Caki2 (cell line): Measurements from ENCODE around the gene CADM1. TPM values are rescaled to one million over a fixed set of nuclear protein-coding genes. Genes with fewer than 3 reads are reported as not detected.
"Not testable (repeated sequence)": the region's sequence is repeated elsewhere in the genome, so short reads cannot be mapped to it uniquely, and the experiment has no call there.

Experiments used
- DNase-seq: peaks from one replicate; pipeline ENCODE4 v3.0.0-alpha.2; 2015; ENCODE audit warnings: low read depth
- in situ Hi-C: cut with HindIII; loops from 2 replicates; pipeline ENCODE4 v1.10.0; 2016; ENCODE audit warnings: low sequenced_read_pairs, low pct_unique_long_range_greater_than_20kb, mixed read lengths
- total RNA-seq: library from RNA; depleted of rRNA; stranded (reverse); fragments of >200 nt; shearing (Covaris generic); gene quantifications from 2 replicates; pipeline ENCODE4 v1.2.3, GENCODE V29; 2014; ENCODE audit warnings: low replicate concordance

The CADM1 gene
- total RNA-seq, 1 experiment from 2014 or later, result 28.2 TPM

DNA sequence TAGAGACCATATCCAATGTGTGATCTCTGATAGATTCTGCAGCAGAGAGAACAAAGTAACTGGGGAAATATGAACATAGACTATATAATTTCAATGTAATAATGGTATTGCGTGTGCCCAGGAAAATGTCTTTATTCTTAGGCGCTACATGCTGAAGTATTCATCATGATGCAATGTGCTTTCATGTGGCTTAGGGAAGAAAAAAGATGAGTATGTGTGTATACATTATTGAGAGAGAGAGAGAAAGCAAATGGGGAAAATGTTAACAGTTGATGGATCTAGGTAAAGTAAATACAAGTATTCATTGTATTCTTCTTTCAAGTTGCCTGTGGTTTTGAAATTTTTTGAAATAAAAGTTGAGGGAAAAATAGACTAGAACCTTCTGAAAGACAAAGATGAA, 10.3 kb downstream of the CADM1 start:
- DNase-seq, result no peak
- in situ Hi-C loops, result no loop called here

DNA sequence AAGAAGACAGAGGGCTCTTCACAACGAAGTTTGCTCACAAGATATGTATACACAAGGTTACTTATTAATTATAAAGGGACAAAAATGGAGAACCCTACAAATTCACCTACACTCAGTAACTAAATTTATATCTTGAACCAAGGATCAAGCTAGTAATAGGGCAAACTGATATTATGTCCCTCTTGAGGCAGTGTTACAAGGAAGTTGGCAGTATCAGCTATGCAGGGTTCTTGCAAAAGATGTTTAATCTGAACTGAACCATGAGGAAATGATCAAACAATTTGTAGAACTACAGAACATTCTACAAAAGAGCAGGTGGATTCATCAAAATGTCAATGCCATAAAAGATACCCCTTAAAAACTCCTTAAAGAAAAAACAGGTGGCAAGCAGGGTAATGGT, 10.7 kb downstream of the CADM1 start:
- in situ Hi-C loops, result no loop called here
- DNase-seq, result no peak

DNA sequence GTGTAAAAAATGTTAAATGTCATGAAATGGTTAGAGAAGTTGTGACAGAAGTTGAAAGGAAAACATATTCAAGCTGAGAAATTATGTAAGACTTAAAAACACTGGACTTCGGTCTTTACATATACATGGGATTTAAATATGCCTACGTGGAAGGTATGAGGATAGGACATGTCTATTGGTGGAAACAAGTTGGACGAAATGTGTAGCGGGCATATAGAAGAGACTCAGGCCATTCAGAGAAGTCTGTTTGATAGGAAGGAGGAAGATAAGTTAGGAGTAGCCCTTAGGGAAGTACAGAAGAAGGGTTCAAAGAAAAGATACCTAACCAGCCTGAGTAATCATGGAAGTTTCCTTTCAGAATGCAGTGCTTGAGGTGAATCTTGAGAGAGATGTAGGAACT, 14.7 kb downstream of the CADM1 start:
- no peak for DNase-seq
- in situ Hi-C loops, result no loop called here

DNA sequence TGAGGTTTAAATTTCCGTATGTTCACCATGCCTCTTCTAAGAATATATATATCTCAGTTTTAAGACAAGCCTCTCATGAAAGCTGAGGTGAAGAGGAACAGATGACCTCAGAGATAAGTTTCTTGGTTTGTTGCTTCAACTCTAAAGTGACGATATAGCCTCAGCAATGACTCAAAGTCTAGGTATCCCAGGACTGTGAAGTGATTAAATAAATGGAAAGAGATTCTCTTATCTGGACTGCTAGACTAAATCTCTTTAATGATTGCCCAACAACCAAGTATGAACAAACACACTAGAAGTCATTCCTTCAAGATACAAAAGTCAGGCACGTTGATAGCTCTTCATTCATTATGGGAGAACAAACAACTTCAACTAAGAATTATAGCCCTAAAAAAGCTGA, 15.3 kb downstream of the CADM1 start:
- DNase-seq, result peak; percentile 76
- in situ Hi-C loops, result no loop called here

GRCh38 chr11:115481528-115481927, 22.7 kb downstream of the CADM1 start:
- in situ Hi-C loops, result no loop called here
- no peak for DNase-seq

GRCh38 chr11:115480611-115481010, 23.6 kb downstream of the CADM1 start:
- in situ Hi-C loops, result no loop called here
- no peak for DNase-seq

- in situ Hi-C loops, result no loop called here
Observed at GRCh38 chr11:115477410-115477809, 26.8 kb downstream of the CADM1 start.

GRCh38 chr11:115476463-115477286, 27.5 kb downstream of the CADM1 start:
- in situ Hi-C loops, result no loop called here
- DNase-seq, result no peak

More at GRCh38 chr11:115477410-115477809, 26.8 kb downstream of the CADM1 start:
- DNase-seq, result no peak

DNA sequence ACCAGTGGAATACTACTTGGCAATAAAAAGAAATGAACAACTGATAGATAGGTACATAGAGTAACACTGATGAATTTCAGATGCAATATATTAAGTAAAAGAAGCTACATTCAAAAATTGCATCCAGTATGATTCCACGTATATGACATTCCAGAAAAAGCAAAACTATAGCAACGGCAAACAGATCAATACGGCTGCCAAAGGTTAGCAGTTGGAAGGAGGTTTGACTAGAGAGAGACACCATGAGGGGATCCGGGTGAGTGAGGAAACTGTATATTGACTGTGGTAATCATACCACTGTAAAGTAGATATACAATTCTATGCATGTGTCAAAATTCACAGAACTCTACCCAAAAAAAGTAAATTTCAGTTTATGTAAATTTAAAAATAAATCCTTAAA, 28.7 kb downstream of the CADM1 start:
- DNase-seq, result no peak
- in situ Hi-C loops, result no loop called here

- in situ Hi-C loops, result not testable (repeated sequence)
Observed at GRCh38 chr11:115474306-115474705, 29.9 kb downstream of the CADM1 start.

DNA sequence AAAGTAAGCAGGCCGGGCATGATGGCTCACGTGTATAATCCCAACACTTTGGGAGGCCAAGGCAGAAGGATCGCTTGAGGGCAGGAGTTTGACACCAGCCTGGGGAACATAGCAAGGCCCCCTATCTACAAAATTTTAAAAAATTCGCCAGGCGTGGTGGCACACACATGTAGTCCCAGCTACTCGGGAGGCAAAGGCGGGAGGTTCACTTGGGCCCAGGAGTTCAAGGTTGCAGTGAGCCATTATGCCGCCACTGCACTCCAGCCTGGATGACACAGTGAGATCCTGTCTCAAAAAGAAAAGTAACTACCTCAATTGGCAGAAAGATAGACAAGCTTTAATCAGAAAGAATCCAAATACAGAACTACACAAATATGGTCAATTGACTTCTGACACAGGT, 31.0 kb downstream of the CADM1 start:
- in situ Hi-C loops, result no loop called here
- no peak for DNase-seq

More at GRCh38 chr11:115474306-115474705, 29.9 kb downstream of the CADM1 start:
- not testable (repeated sequence) for DNase-seq

DNA sequence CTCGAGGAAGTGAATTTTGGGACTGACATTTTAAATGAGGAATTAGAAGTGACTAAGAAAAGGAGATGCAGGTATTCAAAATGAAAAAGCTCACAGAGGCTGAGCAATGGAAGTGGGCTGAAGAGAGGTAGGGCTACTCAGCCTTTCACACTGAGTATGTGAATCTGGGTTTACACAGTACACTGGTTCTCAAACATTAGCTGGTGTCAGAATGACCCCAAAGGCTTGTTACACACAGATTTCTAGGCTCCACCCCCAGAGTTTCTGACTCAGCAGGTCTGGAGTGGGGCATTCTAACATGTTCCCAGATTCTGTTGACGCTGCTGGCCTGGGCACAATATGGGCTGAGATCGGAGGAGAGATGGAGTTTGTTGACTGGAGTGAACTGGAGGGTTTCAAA, 32.8 kb downstream of the CADM1 start:
- DNase-seq, result no peak
- in situ Hi-C loops, result no loop called here

GRCh38 chr11:115470928-115471327, 33.3 kb downstream of the CADM1 start:
- in situ Hi-C loops, result no loop called here
- no peak for DNase-seq

GRCh38 chr11:115469361-115469760, 34.9 kb downstream of the CADM1 start:
- DNase-seq, result no peak
- in situ Hi-C loops, result no loop called here

DNA sequence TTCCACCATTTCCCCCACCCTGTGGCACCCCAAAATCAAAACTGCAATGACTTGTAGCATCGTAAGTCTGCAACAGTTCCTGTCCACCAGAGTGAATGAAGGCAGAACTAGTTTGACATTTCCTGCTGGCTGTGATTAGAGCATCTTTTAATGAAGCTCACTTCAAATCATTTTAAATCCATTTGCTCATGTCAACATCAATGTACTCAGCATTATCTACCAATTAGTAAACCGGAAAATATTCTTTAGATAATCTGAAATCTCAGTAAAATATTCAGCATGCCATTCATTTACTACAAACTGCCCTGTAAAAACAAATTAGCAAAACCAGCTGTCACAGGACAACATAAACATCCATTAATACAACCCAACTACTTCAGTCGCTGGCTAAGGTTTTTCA, 38.1 kb downstream of the CADM1 start:
- in situ Hi-C loops, result no loop called here
- no peak for DNase-seq

DNA sequence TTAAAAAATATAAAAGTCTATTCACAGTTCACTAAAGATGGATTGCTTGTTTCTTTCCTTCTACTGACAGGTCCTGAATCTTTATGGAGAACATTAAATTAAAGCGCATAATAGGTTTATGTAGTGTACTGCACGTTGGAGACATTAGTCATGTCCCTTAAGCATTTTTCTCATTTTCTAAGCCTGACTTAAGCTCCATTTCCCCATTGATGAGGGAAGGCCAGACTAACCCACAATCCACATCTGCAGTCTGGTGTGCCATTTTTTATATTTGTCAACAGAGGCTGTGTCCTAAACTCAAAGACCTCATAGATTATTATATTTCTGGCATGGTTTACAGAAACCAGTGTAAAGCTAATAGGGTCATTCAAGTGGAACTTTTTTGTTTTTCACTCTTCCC, 39.9 kb downstream of the CADM1 start:
- in situ Hi-C loops, result no loop called here
- no peak for DNase-seq

GRCh38 chr11:115463606-115464005, 40.6 kb downstream of the CADM1 start:
- in situ Hi-C loops, result no loop called here
- no peak for DNase-seq

- in situ Hi-C loops, result no loop called here
- DNase-seq, result no peak
Observed at GRCh38 chr11:115462757-115463156, 41.5 kb downstream of the CADM1 start.

DNA sequence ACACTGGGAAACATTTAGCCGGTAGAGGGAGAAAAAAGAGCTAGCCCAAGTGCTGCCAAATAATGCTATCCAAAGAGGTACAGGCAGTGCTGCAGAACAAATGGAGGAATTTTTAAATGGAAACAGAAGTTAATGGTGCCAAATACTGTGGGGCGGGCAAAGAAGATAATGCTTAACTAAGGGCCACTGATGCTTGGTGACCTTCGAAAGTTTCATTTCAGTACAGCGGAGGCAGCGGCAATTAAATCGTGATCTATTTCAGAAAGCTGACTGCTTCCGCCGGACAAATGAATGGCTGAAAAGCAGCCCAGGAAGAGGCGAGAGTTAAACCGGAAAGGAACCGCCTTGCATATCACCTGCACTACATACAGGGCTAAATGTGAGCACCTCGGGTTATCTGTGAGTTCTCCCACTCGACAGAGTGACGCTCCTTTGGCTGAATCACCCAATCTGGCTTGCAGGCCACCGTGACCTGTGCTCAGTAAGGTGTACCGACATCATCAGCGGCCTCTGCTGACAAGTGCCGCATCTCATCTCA, 42.1 kb downstream of the CADM1 start:
- DNase-seq, result no peak
- in situ Hi-C loops, result no loop called here

DNA sequence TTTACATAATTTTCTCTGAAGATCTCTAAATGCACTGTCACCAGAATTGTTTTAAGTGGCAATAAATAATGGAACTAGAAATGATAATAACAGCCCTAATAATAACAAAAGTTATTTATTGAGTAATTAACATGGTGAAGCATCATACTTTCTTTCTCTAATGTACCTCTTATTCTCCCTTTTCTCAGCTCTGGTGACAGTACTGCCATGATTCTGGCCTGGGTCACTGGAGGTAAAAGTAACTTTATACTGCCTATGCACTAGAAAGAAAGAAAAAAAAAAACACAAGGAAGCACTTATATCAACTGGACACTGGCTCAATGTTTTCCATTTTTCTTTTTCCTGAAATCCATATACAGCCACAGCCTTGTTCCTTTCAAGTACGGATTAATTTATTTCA, 43.7 kb downstream of the CADM1 start:
- no peak for DNase-seq
- in situ Hi-C loops, result no loop called here
